AG20443 (cell line): ENCODE data around the gene UTP4.
"Not testable (repeated sequence)": the region's sequence is repeated elsewhere in the genome, so short reads cannot be mapped to it uniquely, and the experiment has no call there.

ENCODE experiments used
- DNase-seq: peaks from one replicate; pipeline ENCODE4 v3.0.0; 2012; ENCODE audit warnings: low spot score, mixed read lengths

The UTP4 gene

GRCh38 chr16:69110406-69110805 is 22.0 kb upstream of the UTP4 start:
- no peak for DNase-seq

GRCh38 chr16:69111216-69111875 is 21.1 kb upstream of the UTP4 start:
- no peak for DNase-seq

GRCh38 chr16:69111876-69112230 is 20.6 kb upstream of the UTP4 start:
- DNase-seq = no peak

GRCh38 chr16:69112285-69113129 is 19.9 kb upstream of the UTP4 start:
- peak; percentile 82 for DNase-seq

GRCh38 chr16:69113216-69113615 is 19.2 kb upstream of the UTP4 start:
- DNase-seq = no peak

GRCh38 chr16:69114346-69114975 is 18.0 kb upstream of the UTP4 start:
- DNase-seq = no peak

- DNase-seq = no peak
These were observed 17.5 kb upstream of the UTP4 start for GRCh38 chr16:69114976-69115355.

GRCh38 chr16:69115361-69115760 is 17.1 kb upstream of the UTP4 start:
- no peak for DNase-seq

- DNase-seq = no peak
These were observed 16.6 kb upstream of the UTP4 start for GRCh38 chr16:69115837-69116236.

- DNase-seq = no peak
These were observed 16.1 kb upstream of the UTP4 start for GRCh38 chr16:69116256-69116875.

GRCh38 chr16:69116906-69117305 is 15.5 kb upstream of the UTP4 start:
- no peak for DNase-seq

- DNase-seq = no peak
These were observed 14.0 kb upstream of the UTP4 start for GRCh38 chr16:69118468-69118867.

- no peak for DNase-seq
These were observed 13.5 kb upstream of the UTP4 start for GRCh38 chr16:69118994-69119393.

- DNase-seq = no peak
These were observed 12.9 kb upstream of the UTP4 start for GRCh38 chr16:69119536-69119935.

GRCh38 chr16:69120096-69120664 is 12.3 kb upstream of the UTP4 start:
- DNase-seq = no peak

GRCh38 chr16:69123910-69124309 is 8.5 kb upstream of the UTP4 start:
- DNase-seq = peak; percentile 64

GRCh38 chr16:69124406-69124805 is 8.0 kb upstream of the UTP4 start:
- DNase-seq = not testable (repeated sequence)

- not testable (repeated sequence) for DNase-seq
These were observed 7.5 kb upstream of the UTP4 start for GRCh38 chr16:69124961-69125360.

- no peak for DNase-seq
These were observed 6.2 kb upstream of the UTP4 start for GRCh38 chr16:69126221-69126620.

- not testable (repeated sequence) for DNase-seq
These were observed 5.6 kb upstream of the UTP4 start for GRCh38 chr16:69126801-69127200.

- no peak for DNase-seq
These were observed 4.4 kb upstream of the UTP4 start for GRCh38 chr16:69127966-69128510.

GRCh38 chr16:69130461-69130860 is 2.0 kb upstream of the UTP4 start:
- DNase-seq = no peak
